NCI-H146 treated with DMSO at 0.1 percent for 48 hours (cell line): ENCODE results near the gene PIEZO2.
"Not testable (repeated sequence)": the region's sequence is repeated elsewhere in the genome, so short reads cannot be mapped to it uniquely, and the experiment has no call there.

Experiments used
- DNase-seq: peaks from one replicate; lab custom pipeline; 2025; ENCODE audit not compliant: unreplicated experiment; lab: John Stamatoyannopoulos, UW

Gene PIEZO2

DNA sequence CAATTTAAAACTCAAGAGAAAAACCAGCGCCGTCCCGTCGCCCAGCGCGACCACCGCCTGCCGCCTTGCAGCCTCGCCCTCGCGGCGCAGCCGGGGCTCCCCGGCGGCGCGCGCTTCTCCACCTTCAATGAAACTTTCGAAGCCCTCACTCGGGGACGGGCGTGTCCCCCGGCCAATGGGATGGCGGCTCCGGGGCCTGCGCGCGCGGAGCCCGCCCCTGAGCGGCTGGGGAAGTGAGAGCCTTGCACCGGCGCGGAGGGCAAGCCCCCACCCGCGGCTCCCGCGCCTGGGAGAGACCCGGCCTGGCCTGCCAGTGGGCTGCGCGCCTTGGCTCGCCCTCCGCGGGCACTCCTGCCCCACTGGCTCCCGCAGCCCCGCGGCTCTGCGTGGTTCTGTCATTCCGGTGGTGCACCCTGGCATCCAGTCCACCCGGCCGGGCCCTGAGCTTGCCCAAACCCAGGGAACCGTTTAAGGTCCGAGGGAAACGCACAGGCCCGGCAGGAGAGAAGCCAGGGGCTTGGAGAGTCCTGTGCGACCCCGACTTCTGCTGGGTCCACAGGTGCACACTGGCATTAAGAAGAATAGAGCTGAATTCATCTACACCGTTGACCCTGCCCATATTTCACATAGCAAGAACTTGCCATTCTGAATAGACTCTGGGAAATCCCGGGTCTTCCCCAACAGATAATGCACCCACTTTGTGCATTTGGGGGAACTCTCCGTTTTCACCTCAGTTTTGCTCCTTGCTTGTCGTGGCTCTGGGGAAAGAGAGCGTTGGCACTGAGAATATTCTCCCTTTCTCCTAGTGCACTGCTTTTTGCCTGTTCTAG, at the start of gene PIEZO2:
Gene PIEZO2 (minus strand): TSS at position 129 of the 830 bp plus-strand sequence. CDS start 981 bp downstream, outside the sequence.
- DNase-seq = no peak

DNA sequence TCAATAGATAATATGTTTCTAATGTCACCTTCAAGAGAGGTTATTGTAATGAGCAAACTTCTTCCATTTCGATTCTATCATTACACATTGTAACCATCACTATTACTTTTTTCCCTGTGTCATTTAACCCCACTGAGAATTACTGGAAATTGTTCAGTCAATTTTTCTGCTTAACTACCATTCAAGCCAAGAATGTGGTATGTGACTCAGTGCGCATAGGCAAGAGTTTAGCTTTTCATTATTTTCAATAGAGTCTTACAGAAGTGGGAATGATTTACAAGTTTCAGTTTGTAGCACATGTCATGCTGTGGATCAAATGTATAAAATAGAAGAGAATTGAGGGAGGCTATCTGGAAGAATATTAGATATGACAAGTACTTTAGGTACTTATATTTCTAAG, 34.3 kb upstream of the PIEZO2 start:
- no peak for DNase-seq

DNA sequence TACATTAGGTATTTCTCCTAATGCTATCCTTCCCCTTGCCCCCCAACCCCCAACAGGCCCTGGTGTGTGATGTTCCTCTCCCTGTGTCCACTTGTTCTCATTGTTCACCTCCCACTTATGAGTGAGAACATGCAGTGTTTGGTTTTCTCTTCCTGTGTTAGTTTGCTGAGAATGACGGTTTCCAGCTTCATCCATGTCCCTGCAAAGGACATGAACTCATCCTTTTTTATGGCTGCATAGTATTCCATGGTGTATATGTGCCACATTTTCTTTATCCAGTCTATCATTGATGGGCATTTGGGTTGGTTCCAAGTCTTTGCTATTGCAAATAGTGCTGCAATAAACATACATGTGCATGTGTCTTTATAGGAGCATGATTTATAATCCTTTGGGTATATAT, 32.3 kb upstream of the PIEZO2 start:
- DNase-seq = not testable (repeated sequence)

DNA sequence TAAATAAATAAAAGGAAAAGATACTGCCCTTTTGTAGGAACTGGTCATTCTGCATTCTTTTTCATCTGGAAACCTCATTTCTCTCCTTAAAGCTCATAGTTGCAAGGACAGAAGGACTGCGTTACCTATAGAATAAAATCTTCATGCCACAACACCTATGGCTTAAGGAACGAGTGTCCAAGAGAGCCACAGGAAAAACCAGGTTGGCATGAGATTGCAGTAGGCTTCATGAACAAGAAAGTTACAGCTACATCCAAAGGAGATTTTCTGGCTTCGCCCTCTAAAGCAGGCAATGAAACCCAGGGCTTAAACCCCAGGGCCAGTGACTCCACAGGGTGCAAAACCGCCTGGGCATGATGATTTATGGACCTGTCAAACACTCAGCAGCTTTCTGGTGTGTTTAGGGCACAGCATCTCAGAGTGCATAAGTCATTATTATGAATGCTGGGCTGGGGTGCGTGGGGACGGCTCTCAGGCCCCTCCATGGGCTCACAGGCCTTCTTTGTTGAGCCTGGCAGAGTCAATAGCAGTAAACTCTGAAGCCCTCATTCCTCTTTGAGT, 30.7 kb upstream of the PIEZO2 start:
- no peak for DNase-seq

DNA sequence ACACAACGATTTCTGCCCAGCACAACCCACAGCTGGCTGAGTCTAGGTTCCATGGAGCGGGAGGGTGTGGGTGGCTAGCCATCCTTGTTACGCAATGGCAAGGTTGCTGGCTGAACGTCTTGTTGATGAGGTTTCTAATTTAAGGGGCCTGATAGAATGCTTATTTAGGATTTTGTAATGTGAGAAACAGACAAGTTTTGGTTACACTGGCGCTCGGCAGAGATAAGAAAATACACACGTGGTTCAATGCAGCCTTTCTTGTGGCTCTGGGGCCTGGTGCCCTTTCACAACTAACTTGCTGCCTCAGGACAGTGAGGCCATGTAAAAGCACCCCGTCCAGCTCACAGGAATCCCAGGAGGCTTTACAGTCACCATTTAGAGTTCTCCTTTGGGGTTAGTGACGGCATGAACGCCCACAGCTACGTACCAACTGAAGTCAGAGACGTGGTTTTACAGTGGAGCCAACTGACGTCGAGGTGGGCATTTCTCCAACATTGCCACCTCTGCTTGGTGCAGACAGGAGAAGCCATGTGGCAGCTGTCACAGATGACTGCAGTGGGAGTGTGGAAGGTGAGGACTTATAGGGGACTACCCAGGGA, 29.7 kb upstream of the PIEZO2 start:
- no peak for DNase-seq

DNA sequence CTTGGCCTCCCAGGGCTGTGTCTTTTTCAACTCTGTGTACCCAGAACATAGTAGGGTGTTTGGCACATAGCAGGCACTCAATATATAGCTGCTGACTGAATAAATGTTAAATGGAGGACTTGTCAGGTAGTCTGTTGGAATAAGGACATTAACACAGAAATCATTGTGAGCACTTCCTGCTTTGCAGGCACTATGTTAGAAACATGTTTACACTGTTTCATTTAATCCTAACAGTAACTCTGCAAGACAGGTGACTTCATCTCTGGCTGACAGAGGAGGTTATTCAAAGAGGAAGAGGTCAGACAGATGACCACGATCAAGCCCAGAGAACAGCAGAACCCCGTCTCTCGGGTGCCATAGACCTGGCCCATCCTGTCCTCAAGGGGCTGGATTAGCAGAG, 28.0 kb upstream of the PIEZO2 start:
- DNase-seq = no peak

DNA sequence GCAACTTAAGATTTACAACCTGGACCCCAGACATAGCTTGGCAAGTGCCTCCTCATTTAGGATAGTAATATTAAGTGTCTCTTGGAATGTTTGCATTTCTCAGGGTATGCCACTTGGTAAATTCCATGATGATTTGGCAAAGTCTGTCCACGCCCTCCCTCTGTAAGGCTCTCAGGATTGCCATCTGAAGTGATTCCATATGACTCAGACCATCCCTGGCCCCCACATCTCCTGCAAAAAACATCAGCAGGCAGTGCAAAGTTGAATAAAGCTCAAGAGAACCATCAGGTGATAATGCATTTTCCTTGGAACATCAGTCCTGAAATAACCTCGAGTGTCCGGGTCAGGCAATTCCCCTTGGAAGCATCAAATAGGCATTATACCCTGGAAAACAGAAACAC, 27.1 kb upstream of the PIEZO2 start:
- no peak for DNase-seq

DNA sequence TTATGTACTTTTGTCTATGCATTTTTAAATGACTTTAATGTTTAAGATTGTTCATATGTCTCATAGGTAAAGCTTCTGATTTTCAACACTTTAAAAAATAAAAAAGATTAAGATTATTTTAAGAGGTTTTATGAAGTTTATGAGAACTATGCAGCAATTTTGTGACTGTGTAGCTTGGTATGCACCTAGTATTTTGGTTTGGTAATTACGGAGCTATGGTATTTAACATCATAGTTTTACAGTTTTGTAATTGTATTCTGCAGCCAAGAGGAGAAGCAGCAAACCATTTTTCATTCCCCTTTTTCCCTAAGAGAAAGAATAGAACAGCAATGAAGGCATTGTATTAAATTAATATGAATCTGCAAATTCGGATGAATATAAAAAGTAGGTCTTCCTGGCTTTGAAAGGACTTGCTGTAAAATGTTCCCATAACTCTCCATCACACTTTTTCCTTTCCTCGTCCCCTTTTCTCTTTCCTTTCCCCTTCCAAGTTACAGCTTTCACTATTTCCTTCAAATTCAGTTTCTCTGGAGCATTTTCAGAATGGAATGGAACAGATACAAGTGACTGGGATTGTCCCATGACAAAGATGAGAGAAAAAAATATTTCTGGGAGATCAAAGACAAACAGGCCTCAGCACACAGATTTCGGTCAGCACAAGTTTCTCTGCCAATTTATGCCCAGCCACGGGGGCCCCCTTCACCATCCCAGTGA, 26.1 kb upstream of the PIEZO2 start:
- no peak for DNase-seq

DNA sequence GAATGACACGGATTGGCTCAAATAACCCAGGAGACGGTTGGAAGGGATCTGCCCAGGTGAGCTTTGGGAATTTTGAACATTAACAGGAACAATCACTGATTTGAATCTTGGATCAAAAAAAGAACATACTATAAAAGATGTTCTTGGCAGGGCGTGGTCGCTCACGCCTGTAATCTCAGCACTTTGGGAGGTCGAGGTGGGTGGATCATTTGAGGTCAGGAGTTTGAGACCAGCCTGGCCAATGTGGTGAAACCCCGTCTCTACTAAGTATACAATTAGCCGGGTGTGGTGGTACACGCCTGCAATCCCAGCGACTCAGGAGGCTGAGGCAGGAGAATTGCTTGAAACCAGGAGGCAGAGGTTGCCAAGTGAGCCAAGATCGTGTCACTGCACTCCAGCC, 24.8 kb upstream of the PIEZO2 start:
- DNase-seq = not testable (repeated sequence)

DNA sequence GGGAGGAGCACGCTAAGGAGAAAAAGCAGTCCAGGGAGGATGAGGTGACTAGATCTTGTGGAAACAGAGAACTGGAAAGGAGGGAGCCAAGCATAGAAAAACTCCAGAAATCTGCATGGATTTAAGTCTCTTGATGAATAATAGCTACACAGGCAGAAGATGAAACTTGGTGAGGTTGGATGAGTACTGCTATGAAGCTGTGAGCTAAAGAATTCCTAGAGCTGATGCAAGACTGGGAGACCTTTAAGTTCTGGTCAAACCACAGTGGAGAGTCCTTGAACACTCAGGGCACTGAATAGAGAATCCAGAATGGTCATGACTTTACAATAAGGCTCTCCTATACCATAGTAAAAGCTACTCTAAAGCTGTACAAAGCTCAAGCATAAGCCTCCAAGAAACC, 18.4 kb upstream of the PIEZO2 start:
- DNase-seq = no peak

DNA sequence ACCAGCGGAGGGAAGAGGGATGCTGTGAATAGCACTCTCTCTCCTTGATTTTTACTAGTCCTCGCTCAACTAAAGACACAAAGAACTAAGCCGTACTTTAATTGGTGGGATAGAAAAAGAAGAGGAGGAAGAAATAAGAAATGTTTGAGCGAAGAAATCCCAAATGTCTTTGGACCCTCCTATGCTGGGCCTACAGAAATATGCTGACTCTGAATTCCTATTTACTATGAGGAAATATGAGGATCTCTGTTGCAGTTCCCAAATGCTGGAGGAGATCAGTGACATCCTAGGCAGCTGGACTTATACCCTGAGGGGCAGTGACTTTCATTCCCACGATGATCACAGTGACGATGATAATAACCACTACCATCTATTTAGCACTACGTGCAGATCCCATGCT, 16.6 kb upstream of the PIEZO2 start:
- DNase-seq = no peak

DNA sequence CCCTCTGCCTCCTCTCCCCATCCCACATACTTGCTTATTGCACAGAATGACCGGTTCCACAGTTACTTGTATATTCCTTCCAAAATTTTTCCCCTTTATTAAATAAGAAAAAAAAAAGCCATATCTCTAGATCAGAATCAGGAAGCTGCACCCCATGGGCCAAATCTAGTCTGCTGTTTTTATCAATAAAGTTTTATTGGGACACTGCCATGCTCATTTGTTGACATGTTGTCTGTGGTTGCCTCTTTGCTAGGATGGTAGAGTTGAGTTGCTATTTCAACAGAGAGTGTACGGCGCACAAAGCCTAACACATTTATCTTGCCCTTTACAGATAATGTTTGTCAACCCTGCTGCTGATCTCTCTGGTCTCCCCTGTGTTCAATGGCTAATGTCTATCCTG, 15.8 kb upstream of the PIEZO2 start:
- no peak for DNase-seq

DNA sequence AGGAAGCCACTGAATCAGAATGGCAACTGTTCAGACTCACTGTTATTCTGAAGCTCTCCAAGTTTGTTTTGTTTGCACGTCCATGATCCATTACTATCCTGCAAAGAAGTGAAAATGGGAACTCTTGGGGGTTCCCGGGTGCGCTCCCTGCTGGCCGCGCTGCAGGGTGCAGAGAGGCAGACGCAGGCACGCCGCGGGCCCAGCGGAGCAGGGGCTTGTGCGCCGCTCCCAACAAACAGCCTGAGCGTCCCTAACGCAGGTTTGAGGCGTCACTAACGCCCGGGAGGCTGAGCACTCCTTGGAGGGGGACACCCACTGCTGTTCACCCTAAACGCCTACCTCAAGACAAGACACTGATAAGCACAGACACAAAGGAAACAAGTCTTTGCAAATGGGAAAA, 14.3 kb upstream of the PIEZO2 start:
- no peak for DNase-seq

DNA sequence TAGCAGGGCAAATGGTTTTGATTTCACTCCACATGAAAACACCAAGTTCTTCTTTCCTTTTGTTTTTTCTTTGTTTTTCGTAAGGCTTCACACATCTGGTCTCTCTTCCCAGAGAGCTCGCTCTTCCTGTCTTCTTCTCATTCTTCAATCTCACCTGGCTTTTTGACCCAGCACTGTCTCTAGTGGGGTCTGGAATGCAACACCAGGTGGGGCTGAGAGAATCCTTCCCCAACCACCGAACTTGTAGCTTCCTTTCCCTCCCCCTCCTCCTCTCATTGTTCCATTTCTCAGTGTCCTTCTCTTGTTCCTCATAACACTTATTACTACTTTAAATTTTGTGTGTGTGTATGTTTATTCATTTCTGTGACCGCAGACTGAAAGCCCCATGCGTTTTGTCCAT, 13.5 kb upstream of the PIEZO2 start:
- no peak for DNase-seq

DNA sequence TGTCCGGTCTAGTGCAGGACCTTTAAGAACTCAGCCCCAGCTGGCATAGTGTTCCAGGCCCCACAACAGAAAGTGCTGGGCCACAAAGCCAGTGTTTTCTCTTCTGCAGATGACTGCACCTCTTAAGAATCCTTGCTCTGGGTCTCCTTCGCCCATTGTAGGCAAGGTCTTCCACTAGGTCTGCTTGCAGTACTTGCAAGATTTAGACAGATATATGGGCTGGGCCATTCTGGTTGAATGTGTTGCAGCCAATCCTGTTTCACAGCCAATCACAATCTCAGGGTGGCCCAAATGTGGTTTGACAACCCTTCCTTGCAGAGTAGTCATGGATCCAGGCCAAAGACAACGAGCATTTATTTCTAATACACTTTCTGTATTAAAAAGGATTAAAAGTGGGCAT, 13.1 kb upstream of the PIEZO2 start:
- no peak for DNase-seq

DNA sequence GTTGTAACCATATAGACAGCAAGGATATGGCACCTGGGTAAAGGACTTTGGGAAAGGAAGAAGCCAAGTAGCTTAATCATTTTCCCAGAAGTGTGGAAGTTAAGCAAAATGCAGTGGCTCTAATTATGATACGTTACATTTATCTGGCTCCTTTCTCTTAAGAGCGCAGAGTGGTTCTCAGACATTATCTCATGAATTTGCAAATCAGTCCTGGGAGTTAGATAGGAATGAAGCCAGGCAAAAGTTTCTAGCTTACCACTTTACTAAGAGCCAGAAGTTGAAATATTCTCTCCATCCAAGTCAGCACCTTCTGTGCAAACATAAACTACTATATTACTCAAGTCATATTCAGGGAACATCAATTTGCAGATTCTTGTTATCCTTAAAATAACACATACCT, 10.9 kb upstream of the PIEZO2 start:
- DNase-seq = no peak

DNA sequence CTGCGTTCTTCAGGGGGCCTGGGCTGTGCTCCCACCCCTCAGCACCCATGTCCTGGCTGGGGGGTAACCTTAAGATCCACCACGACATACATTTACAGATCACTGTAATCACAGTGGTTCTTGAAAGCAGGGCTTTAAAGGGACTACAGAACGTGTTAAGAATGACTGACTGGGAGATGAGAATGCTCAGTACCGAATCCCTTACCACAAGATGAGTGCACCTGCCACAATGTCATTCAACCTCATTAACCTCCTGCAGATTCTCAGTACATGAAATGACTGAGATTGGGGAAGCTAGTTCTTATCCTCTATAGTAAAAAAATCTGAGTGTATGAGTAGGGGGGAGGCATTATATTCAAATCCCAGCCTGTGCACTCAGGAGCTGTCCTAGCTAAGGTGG, 10.5 kb upstream of the PIEZO2 start:
- DNase-seq = no peak

DNA sequence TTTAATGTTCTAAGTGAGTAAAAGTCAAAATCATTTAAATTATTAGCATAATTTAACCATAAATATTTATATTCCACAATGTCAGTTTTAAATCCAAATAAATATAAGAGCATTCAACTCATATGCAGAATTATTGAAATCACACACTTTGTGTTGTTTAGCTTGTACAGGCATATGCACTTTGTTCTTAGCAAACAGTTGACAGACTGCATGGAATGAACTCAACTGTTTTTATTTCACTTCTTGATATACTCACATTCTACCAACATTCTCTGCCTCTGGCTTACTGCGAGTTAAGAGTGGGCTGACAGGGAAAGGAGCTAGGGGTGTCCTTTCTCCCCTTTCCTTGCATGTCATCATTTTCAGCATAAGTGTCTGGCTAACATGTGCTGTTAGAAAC, 7.6 kb upstream of the PIEZO2 start:
- no peak for DNase-seq

DNA sequence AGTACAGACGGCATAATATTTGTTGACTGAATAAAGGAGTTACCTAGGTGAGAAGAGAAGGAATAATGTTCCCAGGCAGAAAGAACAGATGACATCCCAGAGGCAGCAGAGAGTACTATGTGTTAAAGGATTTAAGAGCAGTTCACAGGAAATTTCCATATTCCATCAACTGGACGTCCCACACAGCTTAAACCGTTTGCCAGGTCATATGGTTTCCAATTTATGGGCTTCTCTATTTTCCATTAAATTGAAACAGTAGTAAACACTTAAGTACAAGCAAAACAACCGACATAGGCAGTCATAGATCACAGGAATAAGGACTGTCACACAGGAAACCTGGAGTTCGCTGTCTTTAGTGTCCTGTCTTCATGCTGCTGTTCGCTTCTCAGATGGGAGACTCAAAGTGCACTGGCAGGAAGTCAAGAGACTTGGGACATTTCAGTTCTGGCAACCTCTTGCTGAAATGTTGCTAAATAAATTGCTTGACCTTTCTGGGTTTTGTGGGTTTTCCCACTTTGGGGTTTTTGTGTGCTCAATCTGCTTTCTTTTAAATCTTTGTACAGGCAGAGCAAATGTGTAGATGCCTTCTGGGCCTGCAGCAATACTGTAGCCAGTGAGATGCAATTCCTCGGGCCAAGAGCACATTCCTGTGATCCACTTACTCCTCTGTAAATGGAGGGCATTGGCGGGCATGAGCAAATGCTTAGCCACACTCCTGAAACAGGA, 5.8 kb upstream of the PIEZO2 start:
- no peak for DNase-seq

DNA sequence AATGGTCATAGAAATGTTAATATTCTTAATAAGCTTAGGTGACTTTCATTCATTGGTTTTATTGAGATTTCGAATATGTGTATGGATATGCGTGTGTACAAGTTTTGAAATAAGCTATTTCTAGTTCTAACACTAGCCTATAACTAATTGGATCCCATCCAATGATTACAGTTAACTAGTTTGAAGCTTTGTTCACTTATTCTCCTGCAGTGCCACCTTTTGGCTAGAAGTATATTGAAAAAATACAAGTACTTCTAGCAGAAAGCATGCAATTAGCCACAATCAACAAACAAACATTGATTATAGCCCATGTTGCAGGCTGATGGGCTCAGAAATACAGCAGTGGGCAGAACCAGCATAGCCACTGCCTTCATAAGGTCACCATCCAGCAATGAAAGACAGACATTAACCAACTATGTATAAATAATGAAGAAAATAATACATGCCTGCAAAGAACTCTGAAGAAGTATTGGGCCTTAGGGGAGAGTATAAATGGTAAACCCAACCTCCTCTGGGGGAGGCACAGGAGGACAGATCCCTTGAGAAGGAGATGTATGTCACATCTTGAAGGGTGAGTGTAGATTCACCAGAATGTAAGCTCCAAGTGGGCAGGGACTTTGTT, 5.1 kb upstream of the PIEZO2 start:
- peak; percentile 18 for DNase-seq

DNA sequence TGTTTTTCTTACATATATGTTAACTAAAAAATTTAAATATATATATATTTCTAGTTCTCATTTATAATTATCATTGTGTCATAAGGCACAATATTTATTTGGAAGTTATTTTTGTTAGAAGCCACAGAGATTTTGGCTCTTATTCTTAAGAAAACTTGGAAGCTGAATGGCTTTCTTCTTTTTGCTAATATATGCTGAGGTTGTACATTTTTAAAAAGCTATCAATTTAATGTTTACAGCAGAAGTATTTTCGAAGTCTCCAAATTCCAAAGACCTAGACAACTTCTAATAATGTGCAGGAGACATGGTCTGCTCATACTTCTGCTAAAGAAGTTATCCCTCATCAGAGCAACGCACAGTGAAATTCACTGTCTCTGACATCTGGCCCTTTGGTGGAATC, 3.7 kb upstream of the PIEZO2 start:
- DNase-seq = no peak
